IPS-NIHi7 (cell line): Measurements from ENCODE around the gene SIAH2.

ENCODE experiments used
- DNase-seq: peaks from one replicate; pipeline ENCODE4 v3.0.0; 2012; ENCODE audit warnings: mixed read lengths; ENCODE audit errors: extremely low spot score

SIAH2 gene

DNA sequence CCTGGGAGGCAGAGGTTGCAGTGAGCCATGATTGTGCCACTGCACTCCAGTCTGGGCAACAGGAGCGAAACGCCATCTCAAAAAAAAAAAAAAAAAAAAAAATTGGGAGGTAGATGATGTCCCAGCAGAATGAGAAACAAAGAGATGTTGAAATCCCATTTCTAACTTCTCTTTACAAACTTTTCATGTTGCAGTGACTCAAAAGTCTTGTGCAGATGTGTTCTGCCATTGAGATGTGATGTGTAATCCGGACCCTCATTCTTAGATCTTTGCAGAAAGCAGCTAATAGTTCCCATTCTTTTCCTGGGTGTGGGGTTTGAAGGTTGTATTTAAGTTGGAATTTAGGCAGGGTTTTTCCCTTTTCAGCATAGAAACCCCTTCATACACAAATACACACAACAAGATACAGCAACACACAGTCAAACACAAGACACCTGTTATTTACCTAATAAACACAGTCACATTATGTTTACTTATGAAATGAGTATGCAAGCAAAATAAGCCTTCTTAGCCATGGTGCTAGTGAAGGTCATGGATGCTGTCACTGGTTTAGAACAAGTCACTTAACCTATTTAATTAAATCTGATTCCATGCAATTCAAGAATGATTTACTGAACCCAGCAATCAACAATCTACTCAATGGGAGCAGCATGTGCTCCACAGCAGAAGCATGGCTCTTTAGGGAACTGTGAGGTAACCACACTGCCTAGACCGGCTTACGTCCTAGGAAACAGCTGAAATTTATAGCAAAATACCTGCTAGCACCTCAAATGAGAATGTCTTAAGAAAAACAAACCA, 14.9 kb downstream of the SIAH2 start:
- no peak for DNase-seq

DNA sequence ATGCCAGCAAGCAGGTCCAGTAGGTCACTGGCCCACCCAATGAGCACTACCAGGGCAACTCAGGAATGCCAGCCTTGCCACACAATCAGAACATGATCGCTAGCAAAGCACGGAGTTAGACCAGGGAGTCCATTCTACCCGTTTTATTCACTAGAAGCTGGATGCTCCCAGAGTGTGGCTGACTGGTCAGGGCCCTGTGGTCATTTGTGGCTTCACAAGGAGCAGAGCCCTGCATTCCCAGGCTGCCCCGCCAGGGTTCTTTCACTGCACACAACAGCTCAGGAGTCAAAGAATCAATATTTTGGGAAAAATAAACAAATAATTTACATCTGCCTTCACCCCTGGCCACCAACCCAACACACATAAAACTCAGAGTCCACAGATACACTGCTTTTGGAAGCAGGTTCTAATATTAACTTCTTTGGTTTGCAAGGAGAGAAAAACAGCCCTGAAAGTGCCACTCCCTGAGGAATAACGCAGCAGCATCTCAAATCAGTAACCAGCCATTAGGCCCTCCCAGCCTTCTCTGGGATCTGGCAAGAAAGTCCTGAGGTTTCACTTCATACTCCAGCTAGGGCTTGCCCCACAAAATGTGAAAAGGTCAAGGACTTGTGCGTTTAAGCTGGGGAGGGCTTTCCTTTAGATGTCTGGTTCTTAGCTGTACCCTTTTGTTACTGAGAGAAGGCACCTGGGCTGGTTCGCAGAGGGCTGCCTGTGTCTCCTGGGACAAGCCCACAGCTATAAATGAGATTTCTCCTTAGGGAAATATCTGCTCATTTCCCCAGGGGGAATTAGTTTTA, 16.0 kb downstream of the SIAH2 start:
- no peak for DNase-seq

- DNase-seq, result no peak
Measured at GRCh38 chr3:150745832-150746231, 17.1 kb downstream of the SIAH2 start.

- DNase-seq, result no peak
Measured at GRCh38 chr3:150744919-150745211, 18.1 kb downstream of the SIAH2 start.

GRCh38 chr3:150744041-150744918, 18.7 kb downstream of the SIAH2 start:
- no peak for DNase-seq

- no peak for DNase-seq
Measured at GRCh38 chr3:150743508-150743907, 19.5 kb downstream of the SIAH2 start.

DNA sequence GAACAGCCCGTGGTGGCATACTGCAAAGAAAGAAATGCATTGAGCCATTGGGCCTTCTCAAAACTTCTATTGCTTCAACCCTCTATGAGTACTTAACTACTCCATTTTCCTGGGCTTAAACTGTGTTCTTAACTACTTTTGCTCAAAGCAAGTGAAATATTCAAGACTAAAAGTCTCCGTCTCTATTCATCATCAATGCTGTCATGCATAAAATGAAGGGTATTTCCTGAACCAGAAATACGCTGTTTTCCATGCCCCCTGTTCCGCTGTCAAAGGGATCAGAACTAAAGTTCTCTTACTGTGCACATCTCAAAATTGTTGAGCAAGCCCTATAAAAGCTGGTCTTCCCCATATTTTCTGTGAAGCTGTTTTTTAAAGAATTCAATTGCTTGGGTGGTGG, 20.3 kb downstream of the SIAH2 start:
- no peak for DNase-seq

GRCh38 chr3:150742141-150742523, 20.8 kb downstream of the SIAH2 start:
- no peak for DNase-seq

GRCh38 chr3:150741497-150742140, 21.4 kb downstream of the SIAH2 start:
- DNase-seq, result no peak

GRCh38 chr3:150740733-150741496, 22.1 kb downstream of the SIAH2 start:
- no peak for DNase-seq

DNA sequence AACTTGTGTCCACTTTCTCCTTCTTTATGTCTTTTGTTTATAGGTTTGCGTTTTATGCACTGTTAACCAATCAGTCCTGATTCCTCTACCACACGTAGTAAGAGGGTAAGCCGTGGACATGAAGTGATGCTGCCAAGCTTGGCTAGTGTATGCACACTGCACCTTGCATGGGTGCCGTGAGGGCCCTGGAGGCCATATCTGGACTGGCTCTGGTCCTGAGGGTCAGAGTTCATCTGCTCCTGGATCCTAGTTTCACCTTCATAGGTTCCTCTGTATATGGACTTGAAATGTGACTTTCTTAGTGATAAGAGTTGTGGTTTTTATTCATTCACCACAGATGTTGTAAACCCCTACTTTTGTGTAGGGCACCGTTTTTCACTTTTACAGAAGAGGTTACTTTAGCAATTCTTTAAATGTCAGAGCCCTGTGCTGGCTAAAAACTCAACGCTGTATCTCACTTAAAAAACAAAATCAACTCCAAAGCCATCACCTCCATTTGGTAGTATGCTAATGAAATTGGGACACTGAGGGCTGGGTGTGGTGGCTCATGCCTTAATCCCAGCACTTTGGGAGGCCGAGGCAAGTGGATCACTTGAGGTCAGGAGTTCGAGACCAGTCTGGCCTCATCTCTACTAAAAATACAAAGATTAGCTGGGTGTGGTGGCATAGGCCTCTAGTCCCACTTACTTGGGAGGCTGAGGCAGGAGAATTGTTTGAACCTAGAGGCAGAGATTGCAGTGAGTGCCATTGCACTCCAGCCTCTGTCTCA, 22.9 kb downstream of the SIAH2 start:
- DNase-seq, result no peak

GRCh38 chr3:150739200-150739863, 23.6 kb downstream of the SIAH2 start:
- no peak for DNase-seq

- no peak for DNase-seq
Measured at GRCh38 chr3:150738688-150739087, 24.3 kb downstream of the SIAH2 start.

DNA sequence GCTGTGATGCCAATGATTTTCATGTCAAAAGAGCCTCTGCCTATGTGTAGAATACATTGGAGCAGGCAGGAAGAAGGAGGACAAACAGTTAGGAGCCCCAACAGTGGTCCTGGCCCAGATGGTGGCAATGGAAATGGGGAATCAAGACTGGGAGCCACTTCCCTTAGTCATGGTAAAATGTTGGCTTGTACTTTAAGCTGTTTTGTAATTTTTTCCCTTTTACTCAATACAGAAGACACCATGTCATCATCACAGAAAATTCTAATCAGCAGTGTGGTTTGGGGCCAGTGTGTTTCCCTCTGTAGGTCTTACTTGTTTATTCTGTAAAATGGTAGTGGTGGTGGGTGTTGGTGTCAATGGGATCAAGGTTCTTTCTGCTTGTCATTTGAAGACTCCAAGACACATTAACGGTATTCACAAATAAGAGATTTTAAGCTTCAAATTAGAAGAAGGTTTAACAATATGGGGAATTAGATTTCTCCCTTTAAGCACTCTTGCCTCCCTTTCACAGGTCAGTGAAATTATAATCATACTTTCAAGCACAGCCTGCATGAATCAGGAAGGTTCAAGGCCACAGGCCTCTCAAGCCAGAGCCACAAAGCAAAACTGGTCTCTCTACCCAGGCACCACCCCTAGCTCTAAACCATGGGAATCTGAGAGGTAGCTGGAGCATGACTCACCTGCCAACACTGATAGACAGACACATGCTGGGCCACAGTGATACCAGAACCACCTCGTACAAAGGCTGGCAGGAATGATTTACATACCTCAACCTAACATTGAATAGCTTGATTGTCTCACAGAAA, 24.9 kb downstream of the SIAH2 start:
- peak; percentile 58 for DNase-seq

DNA sequence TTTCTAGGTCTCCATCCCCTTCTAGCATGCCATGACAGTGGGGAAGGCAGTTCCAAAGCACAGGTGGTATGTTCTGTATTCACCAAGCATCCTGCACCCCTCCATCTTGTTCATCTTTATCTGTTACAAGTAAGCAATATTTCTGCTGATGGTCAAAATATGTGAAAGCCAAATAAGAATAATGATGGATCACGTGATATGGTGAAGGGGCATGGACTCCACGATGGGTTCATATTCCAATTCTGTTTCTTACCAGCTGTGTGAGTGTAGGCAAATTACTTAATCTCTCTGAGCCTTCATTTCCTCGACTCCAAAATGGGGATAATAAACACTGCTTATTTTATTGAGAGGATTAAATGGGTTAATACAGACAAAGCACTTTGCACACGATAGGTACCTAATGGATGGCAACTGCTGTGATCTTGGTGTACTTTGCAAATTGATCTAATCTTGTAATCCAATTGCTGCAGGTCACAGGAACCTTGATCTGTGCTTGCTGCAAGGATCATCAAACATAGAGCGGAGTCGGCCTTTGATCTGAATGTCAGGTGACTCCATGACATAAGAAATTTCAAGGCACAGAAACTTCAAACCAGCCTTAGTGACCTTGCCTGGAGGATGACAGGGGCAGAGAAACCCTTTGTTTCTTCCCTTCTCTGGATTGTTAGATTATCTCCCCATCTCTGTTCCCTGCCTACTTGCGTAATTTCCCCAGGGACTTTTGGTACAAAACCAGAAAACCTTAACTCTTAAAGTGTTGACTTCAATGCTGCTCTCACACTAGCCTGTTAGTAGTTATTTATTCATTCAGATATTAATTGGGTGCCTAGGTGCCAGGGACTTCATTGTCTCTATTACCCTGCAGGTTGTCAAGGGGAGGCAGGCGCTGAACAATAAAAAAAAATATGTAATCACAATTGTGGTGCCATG, 25.8 kb downstream of the SIAH2 start:
- no peak for DNase-seq

GRCh38 chr3:150736316-150736719, 26.7 kb downstream of the SIAH2 start:
- DNase-seq, result peak; percentile 57

GRCh38 chr3:150734795-150735119, 28.2 kb downstream of the SIAH2 start:
- DNase-seq, result no peak
